Measurements from ENCODE around the gene PTAR1.

Gene PTAR1

DNA sequence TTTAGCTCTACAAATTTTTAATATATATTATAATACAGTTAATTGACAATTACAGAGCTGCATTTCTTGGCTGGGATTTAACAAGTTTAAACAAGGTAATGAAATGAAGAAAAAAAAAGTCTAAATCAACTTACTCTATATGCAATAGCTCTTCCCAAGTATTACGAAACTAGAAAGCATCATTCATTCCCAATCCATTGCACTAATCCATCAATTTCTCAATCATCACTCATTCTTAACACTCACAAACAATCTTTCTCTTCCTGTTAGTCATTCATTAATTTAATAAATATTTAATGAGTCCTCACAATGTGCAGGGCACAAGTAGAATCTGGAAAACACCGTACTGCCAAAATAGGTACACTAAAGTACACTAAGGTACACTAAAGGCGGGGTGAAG is 44.7 kb downstream of the PTAR1 start:
- DNase-seq (no peak), ATAC-seq (ENCODE audit: insufficient read depth, low read depth) (no peak)
- Histone ChIP-seq H3K27me3 (ENCODE audit: insufficient read depth, low read length, poor library complexity) (no peaks in the 10 kb centered on the region), H3K4me3 (ENCODE audit: low read depth in 1 of 2, low read length in 2 of 2) (no peak overlapping the region), H3K27ac (ENCODE audit: low read length) (no peak overlapping the region), H3K9me3 (ENCODE audit: insufficient read depth, low read length, severe bottlenecking) (no peaks in the 10 kb centered on the region), H3K36me3 (ENCODE audit: insufficient read depth, low read length) (peaks cover 38% of the 10 kb centered on the region), H4K20me1 (ENCODE audit: insufficient read depth, low read length) (no peaks in the 10 kb centered on the region), H3K4me1 (ENCODE audit: insufficient read depth, low read length) (no peaks in the 10 kb centered on the region), H3K4me2 (ENCODE audit: insufficient read depth, low read length) (no peak overlapping the region), H2AFZ (ENCODE audit: low read depth, low read length) (no peak overlapping the region), H3K9ac (ENCODE audit: low read depth, low read length) (no peak overlapping the region), H3K79me2 (ENCODE audit: insufficient read depth, low read length) (no peaks in the 10 kb centered on the region)
- TF ChIP-seq, protein P1, sequence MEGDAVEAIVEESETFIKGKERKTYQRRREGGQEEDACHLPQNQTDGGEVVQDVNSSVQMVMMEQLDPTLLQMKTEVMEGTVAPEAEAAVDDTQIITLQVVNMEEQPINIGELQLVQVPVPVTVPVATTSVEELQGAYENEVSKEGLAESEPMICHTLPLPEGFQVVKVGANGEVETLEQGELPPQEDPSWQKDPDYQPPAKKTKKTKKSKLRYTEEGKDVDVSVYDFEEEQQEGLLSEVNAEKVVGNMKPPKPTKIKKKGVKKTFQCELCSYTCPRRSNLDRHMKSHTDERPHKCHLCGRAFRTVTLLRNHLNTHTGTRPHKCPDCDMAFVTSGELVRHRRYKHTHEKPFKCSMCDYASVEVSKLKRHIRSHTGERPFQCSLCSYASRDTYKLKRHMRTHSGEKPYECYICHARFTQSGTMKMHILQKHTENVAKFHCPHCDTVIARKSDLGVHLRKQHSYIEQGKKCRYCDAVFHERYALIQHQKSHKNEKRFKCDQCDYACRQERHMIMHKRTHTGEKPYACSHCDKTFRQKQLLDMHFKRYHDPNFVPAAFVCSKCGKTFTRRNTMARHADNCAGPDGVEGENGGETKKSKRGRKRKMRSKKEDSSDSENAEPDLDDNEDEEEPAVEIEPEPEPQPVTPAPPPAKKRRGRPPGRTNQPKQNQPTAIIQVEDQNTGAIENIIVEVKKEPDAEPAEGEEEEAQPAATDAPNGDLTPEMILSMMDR (IDR thresholded peaks at IDR 0.05; ENCODE audit: borderline replicate concordance, extremely low read depth, low read length, poor library complexity, severe bottlenecking), result no peak
- no peak for TF ChIP-seq EZH2 (IDR thresholded peaks at IDR 0.05; ENCODE audit: borderline replicate concordance, low read depth, low read length, severe bottlenecking)

DNA sequence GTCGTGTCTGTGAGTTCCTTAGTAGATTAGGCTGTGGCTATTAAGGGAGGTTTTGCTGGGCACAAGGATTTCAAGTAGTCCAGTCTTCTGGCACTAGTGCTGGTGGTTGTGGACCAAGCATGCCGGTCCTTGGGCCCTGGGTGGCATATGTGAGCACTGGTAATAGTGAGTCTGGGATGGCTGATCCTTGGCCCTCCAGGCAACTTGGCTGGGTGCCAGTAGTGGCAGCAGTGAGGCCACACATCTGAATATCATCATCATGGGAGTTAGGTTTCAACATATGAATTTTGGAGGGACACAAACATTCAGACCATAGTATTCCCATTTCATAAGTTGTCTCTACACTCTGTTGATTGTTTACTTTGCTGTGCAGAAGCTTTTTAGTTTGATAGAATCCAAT is 62.3 kb downstream of the PTAR1 start:
- Histone ChIP-seq H3K27ac (ENCODE audit: low read length) (no peak overlapping the region), H3K9ac (ENCODE audit: low read depth, low read length) (no peak overlapping the region), H3K4me1 (ENCODE audit: insufficient read depth, low read length) (no peaks in the 10 kb centered on the region), H3K27me3 (ENCODE audit: insufficient read depth, low read length, poor library complexity) (no peaks in the 10 kb centered on the region), H3K79me2 (ENCODE audit: insufficient read depth, low read length) (no peaks in the 10 kb centered on the region), H3K4me3 (ENCODE audit: low read depth in 1 of 2, low read length in 2 of 2) (no peak overlapping the region), H2AFZ (ENCODE audit: low read depth, low read length) (no peak overlapping the region), H3K36me3 (ENCODE audit: insufficient read depth, low read length) (no peaks in the 10 kb centered on the region), H4K20me1 (ENCODE audit: insufficient read depth, low read length) (no peaks in the 10 kb centered on the region), H3K4me2 (ENCODE audit: insufficient read depth, low read length) (no peak overlapping the region), H3K9me3 (ENCODE audit: insufficient read depth, low read length, severe bottlenecking) (peaks cover 13% of the 10 kb centered on the region)
- DNase-seq, result no peak
- no peak for TF ChIP-seq EZH2 (IDR thresholded peaks at IDR 0.05; ENCODE audit: borderline replicate concordance, low read depth, low read length, severe bottlenecking)
- TF ChIP-seq, protein P1 (IDR thresholded peaks at IDR 0.05; ENCODE audit: borderline replicate concordance, extremely low read depth, low read length, poor library complexity, severe bottlenecking), result no peak
- no peak for ATAC-seq (ENCODE audit: insufficient read depth, low read depth)

DNA sequence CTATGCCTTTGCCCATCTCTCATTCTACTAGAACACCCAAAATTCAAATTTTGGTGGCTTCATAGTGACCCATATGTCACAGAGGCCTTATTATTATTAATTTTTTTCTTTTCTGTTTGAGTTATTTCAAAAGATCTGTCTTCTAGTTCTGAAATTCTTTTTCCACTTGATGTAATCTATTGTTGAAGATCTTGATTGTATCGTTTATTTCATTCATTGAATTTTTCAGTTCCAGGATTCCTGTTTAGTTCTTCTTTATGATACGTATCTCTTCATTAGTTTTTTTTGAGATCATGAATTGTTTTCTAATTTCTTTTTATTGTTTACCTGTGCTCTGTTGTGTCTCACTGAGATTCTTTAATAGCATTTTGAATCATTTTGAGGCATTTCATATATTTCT is 63.0 kb downstream of the PTAR1 start:
- TF ChIP-seq, protein P1 (IDR thresholded peaks at IDR 0.05; ENCODE audit: borderline replicate concordance, extremely low read depth, low read length, poor library complexity, severe bottlenecking), result no peak
- TF ChIP-seq EZH2 (IDR thresholded peaks at IDR 0.05; ENCODE audit: borderline replicate concordance, low read depth, low read length, severe bottlenecking), result no peak
- Histone ChIP-seq H3K9ac (ENCODE audit: low read depth, low read length) (no peak overlapping the region), H3K4me1 (ENCODE audit: insufficient read depth, low read length) (no peaks in the 10 kb centered on the region), H3K27ac (ENCODE audit: low read length) (no peak overlapping the region), H3K36me3 (ENCODE audit: insufficient read depth, low read length) (no peaks in the 10 kb centered on the region), H3K27me3 (ENCODE audit: insufficient read depth, low read length, poor library complexity) (no peaks in the 10 kb centered on the region), H4K20me1 (ENCODE audit: insufficient read depth, low read length) (no peaks in the 10 kb centered on the region), H3K4me3 (ENCODE audit: low read depth in 1 of 2, low read length in 2 of 2) (no peak overlapping the region), H3K79me2 (ENCODE audit: insufficient read depth, low read length) (no peaks in the 10 kb centered on the region), H3K4me2 (ENCODE audit: insufficient read depth, low read length) (no peak overlapping the region), H3K9me3 (ENCODE audit: insufficient read depth, low read length, severe bottlenecking) (peaks cover 13% of the 10 kb centered on the region), H2AFZ (ENCODE audit: low read depth, low read length) (no peak overlapping the region)
- DNase-seq (no peak), ATAC-seq (ENCODE audit: insufficient read depth, low read depth) (no peak)

DNA sequence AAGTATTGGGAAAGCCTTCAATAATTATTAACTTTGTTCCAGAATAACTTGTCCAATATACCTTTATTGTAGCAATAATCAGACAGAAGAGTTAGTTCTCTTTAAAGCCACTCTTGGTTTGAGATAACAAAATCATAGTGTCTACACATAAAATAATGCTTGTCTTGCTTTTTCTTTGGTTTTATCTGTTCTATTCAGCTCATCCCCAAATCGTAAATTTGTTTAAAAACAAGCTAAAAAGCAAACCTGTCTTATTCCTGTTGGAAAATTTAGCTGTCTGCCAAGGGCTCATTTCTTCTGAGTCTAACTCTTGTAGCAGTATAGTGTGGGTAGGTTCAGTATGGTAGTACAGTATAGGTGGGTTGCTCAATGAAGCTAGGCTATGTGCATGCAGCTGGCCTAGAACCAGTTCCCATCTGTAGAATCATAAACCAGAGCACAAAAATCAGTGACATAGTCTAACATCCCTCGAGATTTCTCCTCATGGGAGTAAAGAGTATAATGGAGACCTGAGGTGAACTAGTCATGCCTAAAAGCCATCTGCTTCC is 69.7 kb downstream of the PTAR1 start:
- ATAC-seq (ENCODE audit: insufficient read depth, low read depth), result no peak
- Histone ChIP-seq H3K9me3 (ENCODE audit: insufficient read depth, low read length, severe bottlenecking) (no peaks in the 10 kb centered on the region), H3K4me1 (ENCODE audit: insufficient read depth, low read length) (no peaks in the 10 kb centered on the region), H4K20me1 (ENCODE audit: insufficient read depth, low read length) (no peaks in the 10 kb centered on the region), H3K4me2 (ENCODE audit: insufficient read depth, low read length) (no peak overlapping the region), H3K4me3 (ENCODE audit: low read depth in 1 of 2, low read length in 2 of 2) (no peak overlapping the region), H2AFZ (ENCODE audit: low read depth, low read length) (no peak overlapping the region), H3K27me3 (ENCODE audit: insufficient read depth, low read length, poor library complexity) (no peaks in the 10 kb centered on the region), H3K9ac (ENCODE audit: low read depth, low read length) (no peak overlapping the region), H3K27ac (ENCODE audit: low read length) (no peak overlapping the region), H3K36me3 (ENCODE audit: insufficient read depth, low read length) (no peaks in the 10 kb centered on the region), H3K79me2 (ENCODE audit: insufficient read depth, low read length) (no peaks in the 10 kb centered on the region)
- TF ChIP-seq EZH2 (IDR thresholded peaks at IDR 0.05; ENCODE audit: borderline replicate concordance, low read depth, low read length, severe bottlenecking), result no peak
- TF ChIP-seq, protein P1 (IDR thresholded peaks at IDR 0.05; ENCODE audit: borderline replicate concordance, extremely low read depth, low read length, poor library complexity, severe bottlenecking), result no peak
- no peak for DNase-seq

Measured in DND-41 (cell line).